Naive B cell (primary cell): Measurements from ENCODE around the gene B4GALNT3. TPM values are rescaled to one million over a fixed set of nuclear protein-coding genes. Genes with fewer than 3 reads are reported as not detected.

Experiments
- ATAC-seq, 2 donors: fragments of 150-1000 bp; cut with Tn5 transposase; 2 replicates each; pipeline ENCODE4 v1.10.0; 2021; ENCODE audit warnings: low read depth in 2 of 2, mild to moderate bottlenecking in 2 of 2, moderate library complexity in 2 of 2
- DNase-seq: peaks from one replicate; pipeline ENCODE4 v3.0.0; 2022
- H3K27ac Mint-ChIP-seq, 6 donors: one replicate each; pipeline ENCODE4 v1.8.0; 2020 to 2022; ENCODE audit warnings: mild to moderate bottlenecking in 6 of 6, mixed read lengths in 6 of 6, moderate library complexity in 5 of 6, inconsistent platforms in 2 of 6
- H3K27me3 Mint-ChIP-seq, 3 donors: one replicate each; pipeline ENCODE4 v1.8.0; 2021 to 2022; ENCODE audit warnings: mixed read lengths in 3 of 3, mild to moderate bottlenecking in 1 of 3
- H3K36me3 Mint-ChIP-seq, 2 donors: one replicate each; pipeline ENCODE4 v1.8.0; 2020 to 2022; ENCODE audit warnings: mixed read lengths in 2 of 2, inconsistent platforms in 1 of 2, mild to moderate bottlenecking in 1 of 2
- H3K4me1 Mint-ChIP-seq, 3 donors: one replicate each; pipeline ENCODE4 v1.8.0; 2020 to 2022; ENCODE audit warnings: mixed read lengths in 3 of 3, inconsistent platforms in 1 of 3, mild to moderate bottlenecking in 1 of 3, moderate library complexity in 1 of 3
- H3K4me3 Mint-ChIP-seq, 8 donors: one replicate each; pipeline ENCODE4 v1.8.0; 2020 to 2022; ENCODE audit warnings: mild to moderate bottlenecking in 8 of 8, mixed read lengths in 8 of 8, moderate library complexity in 8 of 8, inconsistent platforms in 2 of 8
- H3K9me3 Mint-ChIP-seq, 7 donors: one replicate each; pipeline ENCODE4 v1.8.0; 2020 to 2022; ENCODE audit warnings: mixed read lengths in 7 of 7, mild to moderate bottlenecking in 5 of 7, inconsistent platforms in 2 of 7, moderate library complexity in 1 of 7
- polyA plus RNA-seq, 6 donors: library from polyadenylated mRNA; unstranded; fragments of 300-500 nt; fragmentation: Illumina TruSeq; gene quantifications; one replicate each; pipeline ENCODE4 v1.2.3, GENCODE V29; 2021; ENCODE audit warnings: low read depth in 6 of 6

The B4GALNT3 gene
- polyA plus RNA-seq, 6 donors from 2014 or later, result 0.05 to 0.35 (median 0.29) TPM; not detected in 3

DNA sequence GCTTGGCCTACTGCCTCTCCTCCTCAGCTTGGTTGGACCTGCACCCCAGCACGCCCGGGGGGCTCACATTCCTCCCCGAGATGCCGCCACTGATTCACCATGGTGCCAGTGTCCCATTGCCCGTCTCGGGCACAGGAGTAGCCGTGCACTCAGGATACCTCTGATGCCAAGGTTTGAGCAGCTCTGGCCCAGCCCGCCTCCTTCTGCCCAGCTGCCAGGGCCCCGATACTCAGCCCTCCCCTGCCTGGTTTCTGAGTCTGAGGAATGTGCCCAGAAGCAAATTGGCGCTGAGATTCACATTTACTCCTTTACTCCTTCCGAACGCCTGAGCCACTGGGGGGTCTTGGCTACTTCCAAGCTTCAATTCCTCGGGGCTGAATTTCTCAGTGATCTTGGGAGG is 140.0 kb downstream of the B4GALNT3 start:
- Mint-ChIP-seq H3K4me1 (no peaks in the 10 kb centered on the region), H3K27me3 (peaks cover 0 to 3% (median 0%) of the 10 kb centered on the region in 3 donors), H3K36me3 (no peaks in the 10 kb centered on the region), H3K9me3 (no peaks in the 10 kb centered on the region), H3K27ac (peak overlapping the region in 2 of 6 donors; percentile 33 to 61), H3K4me3 (no peak overlapping the region)
- no peak for DNase-seq
- no peak for ATAC-seq

DNA sequence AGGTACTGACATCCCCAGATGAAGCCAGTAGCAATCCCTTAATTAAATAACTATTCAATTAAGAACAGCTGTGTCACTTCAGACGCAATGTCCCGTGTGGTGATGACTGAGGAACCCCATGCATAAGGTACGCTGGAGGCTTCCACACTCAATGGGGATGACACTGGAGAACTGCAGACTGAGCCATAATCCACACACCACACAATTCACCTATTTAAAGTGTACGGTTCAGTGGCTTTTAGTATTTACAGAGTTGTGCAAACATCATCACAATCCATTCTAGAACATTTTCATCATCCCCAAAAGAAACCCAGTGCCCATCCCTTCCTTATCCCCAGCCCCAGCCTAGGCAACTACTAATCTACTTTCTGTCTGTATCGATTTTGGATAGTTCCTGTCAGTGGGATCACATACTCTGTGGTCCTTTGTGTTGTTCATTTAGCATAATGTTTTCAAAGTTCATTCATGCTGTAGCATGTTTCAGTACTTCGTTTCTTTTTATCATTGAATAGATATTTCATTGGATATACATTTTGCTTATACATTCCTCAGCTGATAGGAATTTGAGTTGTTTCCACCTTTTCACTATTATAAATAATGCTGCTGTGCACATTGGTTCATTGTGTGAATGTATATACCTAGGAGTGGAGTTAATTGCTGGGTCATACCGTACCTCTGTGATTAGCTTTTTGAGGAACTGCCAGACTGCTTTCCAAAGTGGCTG is 142.4 kb downstream of the B4GALNT3 start:
- Mint-ChIP-seq H3K27me3 (no peaks in the 10 kb centered on the region), H3K9me3 (no peaks in the 10 kb centered on the region)

GRCh38 chr12:602700-603068 is 142.9 kb downstream of the B4GALNT3 start:
- Mint-ChIP-seq H3K27me3 (no peaks in the 10 kb centered on the region), H3K27ac (no peak overlapping the region), H3K36me3 (no peaks in the 10 kb centered on the region), H3K4me1 (peaks cover 0 to 1% (median 0%) of the 10 kb centered on the region in 3 donors), H3K4me3 (no peak overlapping the region), H3K9me3 (no peaks in the 10 kb centered on the region)
- DNase-seq (no peak), ATAC-seq (no peak)

More for the DNA sequence above, 142.4 kb downstream of the B4GALNT3 start:
- no peaks in the 10 kb centered on the region for H3K36me3 Mint-ChIP-seq
- H3K27ac Mint-ChIP-seq, result peak overlapping the region in 2 of 6 donors; percentile 2 to 21
- no peak for ATAC-seq
- H3K4me3 Mint-ChIP-seq, result no peak overlapping the region
- H3K4me1 Mint-ChIP-seq, result no peaks in the 10 kb centered on the region
- DNase-seq, result no peak

DNA sequence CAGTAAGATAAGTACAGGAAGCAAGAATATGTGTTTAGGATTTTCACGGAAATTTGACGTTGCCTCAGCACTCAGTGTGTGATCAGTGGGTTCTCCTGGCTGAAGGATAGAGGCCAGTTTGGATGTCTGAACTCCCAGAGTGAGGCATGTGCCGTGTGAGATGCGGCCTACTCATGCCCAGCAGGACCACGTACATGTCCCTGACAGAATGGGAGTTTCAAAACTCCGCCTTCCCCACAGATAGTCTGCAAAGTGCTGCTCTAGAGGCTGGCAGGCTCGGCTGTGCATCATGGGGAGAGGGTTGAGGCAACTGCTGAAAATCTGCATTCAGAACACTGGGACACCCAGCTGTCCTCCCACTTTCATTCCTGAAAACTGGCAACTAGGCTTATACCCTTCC is 145.2 kb downstream of the B4GALNT3 start:
- Mint-ChIP-seq H3K4me1 (peaks cover under 1 to 4% (median 2%) of the 10 kb centered on the region in 3 donors), H3K27ac (peak overlapping the region in 1 of 6 donors; percentile 69), H3K27me3 (no peaks in the 10 kb centered on the region), H3K36me3 (no peaks in the 10 kb centered on the region), H3K9me3 (peaks cover 0 to under 1% (median 0%) of the 10 kb centered on the region in 7 donors), H3K4me3 (no peak overlapping the region)
- ATAC-seq (no peak), DNase-seq (no peak)

DNA sequence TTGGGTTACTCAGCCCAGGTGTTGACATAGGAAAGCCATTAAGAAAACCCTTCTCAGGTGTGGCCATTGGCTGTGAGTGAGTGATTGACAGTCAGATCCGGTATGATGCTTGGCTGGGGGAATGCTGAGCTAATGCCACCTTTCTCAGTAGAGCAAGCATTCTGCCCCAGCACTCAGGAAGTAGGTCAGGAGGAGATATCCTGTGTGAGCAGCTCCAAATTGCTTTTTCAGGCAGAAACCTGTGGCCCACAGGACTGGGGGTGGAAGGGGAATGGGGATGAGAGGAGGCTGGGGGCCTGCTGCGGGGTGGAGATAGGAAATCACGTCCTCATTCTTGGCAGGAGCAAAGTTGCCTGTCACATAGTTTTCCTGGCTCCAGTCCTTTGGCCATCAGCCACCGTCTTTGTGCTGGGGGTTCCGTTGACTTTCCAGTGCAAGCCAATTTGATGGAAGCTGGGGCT is 147.8 kb downstream of the B4GALNT3 start:
- no peak for DNase-seq
- Mint-ChIP-seq H3K4me3 (no peak overlapping the region), H3K9me3 (peaks cover 0 to 3% (median 0%) of the 10 kb centered on the region in 7 donors), H3K4me1 (peaks cover 11 to 21% (median 15%) of the 10 kb centered on the region in 3 donors), H3K36me3 (no peaks in the 10 kb centered on the region), H3K27me3 (no peaks in the 10 kb centered on the region), H3K27ac (peak overlapping the region in 1 of 6 donors; percentile 8)
- no peak for ATAC-seq

DNA sequence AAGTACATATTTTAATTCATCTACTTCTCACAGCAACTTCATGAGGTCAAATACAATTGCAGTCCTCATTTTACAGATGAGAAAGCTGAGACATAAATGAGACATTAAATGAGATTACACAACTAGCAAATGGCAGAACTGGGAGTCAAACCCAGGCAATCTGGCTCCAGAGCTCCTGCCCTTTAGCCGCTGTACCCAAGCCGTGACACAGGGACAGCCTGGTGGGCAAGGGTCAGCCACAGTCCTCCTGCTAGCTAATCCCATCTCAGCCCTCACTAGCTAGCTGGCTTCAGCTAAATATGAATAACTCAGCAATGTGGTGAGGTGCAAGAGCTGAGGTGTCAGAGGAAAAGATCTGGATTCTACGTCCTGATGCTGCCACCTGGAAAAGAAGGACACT is 148.7 kb downstream of the B4GALNT3 start:
- Mint-ChIP-seq H3K27ac (no peak overlapping the region), H3K4me3 (no peak overlapping the region), H3K9me3 (peaks cover 0 to 3% (median 0%) of the 10 kb centered on the region in 7 donors), H3K36me3 (no peaks in the 10 kb centered on the region), H3K27me3 (no peaks in the 10 kb centered on the region), H3K4me1 (peaks cover 11 to 21% (median 15%) of the 10 kb centered on the region in 3 donors)
- no peak for ATAC-seq
- no peak for DNase-seq

- Mint-ChIP-seq H3K36me3 (no peaks in the 10 kb centered on the region), H3K4me1 (peaks cover 11 to 22% (median 16%) of the 10 kb centered on the region in 3 donors), H3K27me3 (no peaks in the 10 kb centered on the region), H3K27ac (no peak overlapping the region), H3K9me3 (peaks cover 0 to 3% (median 0%) of the 10 kb centered on the region in 7 donors), H3K4me3 (no peak overlapping the region)
- DNase-seq (no peak), ATAC-seq (no peak)
These were observed 149.2 kb downstream of the B4GALNT3 start for GRCh38 chr12:608921-609320.

DNA sequence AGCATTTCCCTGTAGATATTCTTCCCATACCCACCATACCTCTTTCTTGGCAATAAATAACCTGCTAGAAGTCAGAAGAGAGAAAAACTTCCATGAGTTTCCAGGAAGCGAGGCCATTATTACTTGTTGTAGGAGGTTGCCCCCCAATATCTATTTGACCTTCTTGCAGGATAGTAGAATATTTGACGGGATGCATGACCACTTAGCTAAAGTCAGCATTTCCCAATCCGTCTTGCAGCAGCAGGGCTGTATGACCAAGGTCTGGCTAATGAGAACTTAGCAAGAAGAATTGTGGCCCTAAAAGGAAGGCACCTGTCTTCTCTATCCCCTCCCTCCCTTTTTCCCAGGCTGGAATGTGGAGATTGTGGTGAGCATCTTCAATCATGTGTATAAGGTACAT is 152.0 kb downstream of the B4GALNT3 start:
- H3K27ac Mint-ChIP-seq, result no peak overlapping the region
- ATAC-seq (no peak), DNase-seq (no peak)
- peaks cover 18 to 29% (median 25%) of the 10 kb centered on the region in 3 donors for H3K4me1 Mint-ChIP-seq
- no peaks in the 10 kb centered on the region for H3K36me3 Mint-ChIP-seq
- peaks cover 0 to 3% (median 0%) of the 10 kb centered on the region in 7 donors for H3K9me3 Mint-ChIP-seq
- H3K4me3 Mint-ChIP-seq, result peak overlapping the region in 1 of 8 donors; percentile 10
- peaks cover 0 to 5% (median 0%) of the 10 kb centered on the region in 3 donors for H3K27me3 Mint-ChIP-seq

DNA sequence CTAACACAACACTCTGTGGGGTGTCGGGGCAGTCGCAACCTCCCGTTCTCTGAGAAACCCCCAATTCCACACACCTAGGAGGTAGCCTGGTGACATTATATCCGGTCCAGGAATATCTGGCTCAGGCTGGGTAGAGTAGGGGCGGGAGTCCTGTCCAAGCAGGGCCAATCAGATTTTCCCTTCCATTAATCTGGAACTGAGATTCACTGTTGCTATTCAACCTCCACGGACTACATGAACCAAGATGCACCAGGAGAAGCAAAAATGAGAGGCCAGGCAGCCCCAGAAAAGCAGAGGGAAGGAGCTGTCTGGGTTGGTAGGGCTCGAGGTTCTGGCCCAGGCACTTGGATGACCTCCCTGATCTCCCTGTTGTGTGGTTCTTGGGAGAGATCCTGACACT is 152.6 kb downstream of the B4GALNT3 start:
- Mint-ChIP-seq H3K27me3 (peaks cover 0 to 5% (median 1%) of the 10 kb centered on the region in 3 donors), H3K27ac (no peak overlapping the region), H3K4me3 (peak overlapping the region in 1 of 8 donors; percentile 25), H3K9me3 (peaks cover 0 to 3% (median 0%) of the 10 kb centered on the region in 7 donors), H3K4me1 (peaks cover 18 to 29% (median 26%) of the 10 kb centered on the region in 3 donors), H3K36me3 (no peaks in the 10 kb centered on the region)
- ATAC-seq, result no peak
- no peak for DNase-seq

DNA sequence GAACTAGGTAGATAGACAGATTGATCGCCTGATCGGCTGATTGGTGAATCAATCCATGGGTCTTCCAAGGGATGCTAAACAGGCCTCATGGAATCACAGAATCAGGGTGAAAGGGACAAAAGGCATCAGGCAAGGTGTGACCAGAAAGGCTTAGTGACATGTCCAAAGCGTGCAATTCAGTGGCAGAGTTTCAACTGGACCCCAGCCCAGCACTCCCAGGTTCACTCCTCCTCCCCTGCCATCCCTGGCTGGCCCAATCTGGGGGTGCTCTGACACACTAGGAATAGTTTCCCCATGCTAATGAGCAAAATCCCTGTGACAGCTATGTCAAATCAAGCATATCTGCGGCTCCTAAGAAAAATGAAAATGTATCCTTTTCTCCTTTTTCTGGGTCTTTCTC is 153.1 kb downstream of the B4GALNT3 start:
- Mint-ChIP-seq H3K4me3 (peak overlapping the region in 2 of 8 donors; percentile 12 to 28), H3K4me1 (peaks cover 18 to 32% (median 27%) of the 10 kb centered on the region in 3 donors), H3K27ac (peak overlapping the region in 2 of 6 donors; percentile 48 to 52), H3K27me3 (peaks cover 0 to 5% (median 5%) of the 10 kb centered on the region in 3 donors), H3K36me3 (no peaks in the 10 kb centered on the region), H3K9me3 (peaks cover 0 to 3% (median 0%) of the 10 kb centered on the region in 7 donors)
- ATAC-seq (no peak), DNase-seq (no peak)

Other genes starting within 250 kb of the B4GALNT3 start
- 1 to 10 TPM in 1 of 6 donors, not detected in 5; 1.3 TPM for gene SLC6A12, start 245.8 kb upstream of the B4GALNT3 start, polyA plus RNA-seq
- gene SLC6A13, start 197.1 kb upstream of the B4GALNT3 start, polyA plus RNA-seq, result not detected
- gene KDM5A, start 70.6 kb upstream of the B4GALNT3 start, polyA plus RNA-seq, result 10 to 100 TPM; 39.4 to 95.8 (median 52.5) TPM
- 1 to 10 TPM in 5 of 6 donors, not detected in 1; 4.5 to 9.2 (median 6.4) TPM for gene CCDC77, start 58.3 kb upstream of the B4GALNT3 start, polyA plus RNA-seq
- gene NINJ2, start 203.5 kb downstream of the B4GALNT3 start, polyA plus RNA-seq, result 10 to 100 TPM in 5 of 6 donors, 1 to 10 TPM in 1; 9.6 to 28.9 (median 11.5) TPM